ENCODE measurements around the gene PRLR. TPM values are rescaled to one million over a fixed set of nuclear protein-coding genes. Genes with fewer than 3 reads are reported as not detected.

Gene PRLR
- total and polyA plus RNA-seq, 9 of the 15 experiments (the other 6 are each of a cell fraction or from before 2014, with no cell fraction given): 0.02 TPM; not detected in 8

GRCh38 chr5:35032356-35032755 is 197.9 kb downstream of the PRLR start:
- Histone ChIP-seq H3K27ac (ENCODE audit: extremely low read depth, low read depth, low read length) (no peak overlapping the region), H3K9me3 (replicated peaks; ENCODE audit: control insufficient read depth, insufficient read depth, low read depth, low read length) (no peaks in the 10 kb centered on the region), H3K9me1 (ENCODE audit: control insufficient read depth, insufficient read depth, low read length) (no peaks in the 10 kb centered on the region), H4K20me1 (replicated peaks; ENCODE audit: control insufficient read depth, insufficient read depth, low read length) (no peaks in the 10 kb centered on the region), H3K4me1 (replicated peaks in 1 of 2; ENCODE audit: control insufficient read depth in 2 of 2, insufficient read depth in 2 of 2, low read length in 2 of 2) (no peaks in the 10 kb centered on the region), H3K9ac (ENCODE audit: insufficient read depth in 1 of 2, low read depth in 2 of 2, low read length in 2 of 2) (no peak overlapping the region), H2AFZ (ENCODE audit: low read depth, low read length) (no peak overlapping the region), H3K27me3 (ENCODE audit: control insufficient read depth in 2 of 2, insufficient read depth in 2 of 2, low read length in 2 of 2) (peaks cover 10 to 25% of the 10 kb centered on the region in 2 experiments; a peak in 4 of 5 replicates), H3K4me2 (ENCODE audit: insufficient read depth, low read length) (no peak overlapping the region), H3K4me3 (no peak overlapping the region), H3K79me2 (ENCODE audit: control insufficient read depth, insufficient read depth, low read length) (no peaks in the 10 kb centered on the region), H3K36me3 (ENCODE audit: control insufficient read depth, insufficient read depth, low read length) (no peaks in the 10 kb centered on the region)
- in situ Hi-C loops (cut with MboI): no loop called here
- FAIRE-seq (no peak), DNase-seq (ENCODE audit: extremely low read depth in 1 of 4, low spot score in 3 of 4) (no peak), ATAC-seq (no peak)
- CTCF ChIA-PET (ENCODE audit: low intra/inter-chr PET ratio): no interaction called here
- intact Hi-C loops (cut with micrococcal nuclease): no loop called here
- under 1% methylated on average over 6 of the region's 6 CpGs for WGBS (ENCODE audit: insufficient coverage, low coverage, missing lambda C conversion rate)
- BruUV-seq (replicated peaks): no TSS peak
- POLR2A ChIA-PET: no interaction called here
- no peak for TF ChIP-seq ZBTB7A (IDR thresholded peaks at IDR 0.05; ENCODE audit: borderline replicate concordance, control insufficient read depth, low read depth, low read length)
- no peak for TF ChIP-seq XRCC3 (IDR thresholded peaks at IDR 0.05)
- no peak for TF ChIP-seq ZBTB17 (CRISPR knock-in tag; IDR thresholded peaks at IDR 0.05)
- no peak for TF ChIP-seq SAFB (IDR thresholded peaks at IDR 0.05; ENCODE audit: borderline replicate concordance, low read depth, low read length)
- no peak for TF ChIP-seq CTCFL (IDR thresholded peaks at IDR 0.05; ENCODE audit: borderline replicate concordance, insufficient read depth, low read depth, low read length, poor library complexity, severe bottlenecking)
- no peak for TF ChIP-seq KLF13 (tag; IDR thresholded peaks at IDR 0.05; ENCODE audit: borderline replicate concordance, low read depth)
- no peak for TF ChIP-seq STAG1 (CRISPR knock-in tag; IDR thresholded peaks at IDR 0.05; ENCODE audit: borderline replicate concordance)
- TF ChIP-seq POLR2A (conservative IDR thresholded peaks at IDR 0.05): no peak
- no peak for TF ChIP-seq CC2D1A (IDR thresholded peaks at IDR 0.05)
- TF ChIP-seq CEBPZ (IDR thresholded peaks at IDR 0.05; ENCODE audit: borderline replicate concordance, low read depth, low read length): no peak
- TF ChIP-seq RBBP5 (IDR thresholded peaks at IDR 0.05; ENCODE audit: borderline replicate concordance, insufficient read depth, low read length, poor library complexity, severe bottlenecking): no peak
- no peak for TF ChIP-seq ZBTB11 (CRISPR knock-in tag; IDR thresholded peaks at IDR 0.05)
- no peak for TF ChIP-seq RNF2 (IDR thresholded peaks at IDR 0.05)
- no peak for TF ChIP-seq ZC3H4 (CRISPR knock-in tag; IDR thresholded peaks at IDR 0.05; ENCODE audit: borderline replicate concordance)

Data from K562 (cell line).